IMR-90 (cell line): ENCODE data around the gene GRM2. TPM values are rescaled to one million over a fixed set of nuclear protein-coding genes. Genes with fewer than 3 reads are reported as not detected.

Experiments used
- ATAC-seq: fragments of 200-7000 bp; cut with Tn5 transposase; 2 replicates; pipeline ENCODE4 v1.9.1; 2020; ENCODE audit warnings: low read depth, mild to moderate bottlenecking, moderate library complexity
- BruUV-seq: library from RNA; stranded (reverse); fragments of 400-500 nt; replicated peaks from 2 replicates; lab custom pipeline; 2021; lab: Mats Ljungman, UMichigan
- CTCF ChIA-PET: fragments of 300-600 bp; formaldehyde crosslinking; extraction: SDS; loops from one replicate; lab custom pipeline; 2021; ENCODE audit warnings: antibody characterized with exemption; lab: Yijun Ruan, JAX
- POLR2A ChIA-PET: fragments of 300-600 bp; sonication (Branson Sonifier 250); formaldehyde crosslinking; loops from one replicate; lab custom pipeline; 2022; ENCODE audit warnings: antibody characterized with exemption; ENCODE audit not compliant: unreplicated experiment; lab: Charles Lee
- DNase-seq: peaks from one replicate; pipeline ENCODE4 v3.0.0; 2013
- H2AFZ ChIP-seq: replicated peaks from 2 replicates; pipeline ENCODE3; 2013; ENCODE audit warnings: low read length, mild to moderate bottlenecking; ENCODE audit not compliant: poor library complexity
- H2AK5ac ChIP-seq: 2 replicates; pipeline ENCODE4 v1.6.1; 2013; ENCODE audit warnings: low read depth, low read length, inconsistent platforms
- H2AK9ac ChIP-seq: replicated peaks from 2 replicates; pipeline ENCODE3; 2013; ENCODE audit warnings: mild to moderate bottlenecking, low read depth, low read length, moderate library complexity; ENCODE audit not compliant: poor library complexity
- H2BK120ac ChIP-seq: 2 replicates; pipeline ENCODE4 v1.6.1; 2013; ENCODE audit warnings: low read depth, low read length, inconsistent platforms
- H2BK15ac ChIP-seq: 3 replicates; pipeline ENCODE4 v1.6.1; 2013; ENCODE audit warnings: low read depth, low read length, inconsistent platforms
- H2BK20ac ChIP-seq: 2 replicates; pipeline ENCODE4 v1.6.1; 2013; ENCODE audit warnings: low read depth, mild to moderate bottlenecking, inconsistent platforms, low read length, moderate library complexity
- H2BK5ac ChIP-seq: 2 replicates; pipeline ENCODE4 v1.6.1; 2013; ENCODE audit warnings: mild to moderate bottlenecking, low read depth, low read length, inconsistent platforms; ENCODE audit not compliant: poor library complexity, severe bottlenecking
- H3K14ac ChIP-seq: replicated peaks from 2 replicates; pipeline ENCODE4 v1.6.1; 2013; ENCODE audit warnings: low read depth, low read length, inconsistent platforms
- H3K18ac ChIP-seq: 2 replicates; pipeline ENCODE4 v1.6.1; 2013; ENCODE audit warnings: low read depth, low read length, control low read depth
- H3K23ac ChIP-seq: 2 replicates; pipeline ENCODE4 v1.6.1; 2013; ENCODE audit warnings: low read depth, low read length, inconsistent platforms
- H3K27ac ChIP-seq: 2 replicates; pipeline ENCODE4 v1.5.1; 2013; ENCODE audit warnings: mild to moderate bottlenecking, control low read depth, low read length; ENCODE audit not compliant: insufficient read depth
- H3K27me3 ChIP-seq: 2 replicates; pipeline ENCODE4 v1.6.1; 2013; ENCODE audit warnings: low read length; ENCODE audit not compliant: control insufficient read depth, insufficient read depth
- H3K36me3 ChIP-seq: 2 replicates; pipeline ENCODE4 v1.6.1; 2013; ENCODE audit warnings: low read length, mixed read lengths; ENCODE audit not compliant: control insufficient read depth, insufficient read depth
- H3K4ac ChIP-seq: 2 replicates; pipeline ENCODE4 v1.6.1; 2013; ENCODE audit warnings: low read depth, low read length, inconsistent platforms
- H3K4me1 ChIP-seq: 2 replicates; pipeline ENCODE4 v1.6.1; 2013; ENCODE audit warnings: low read length, mixed read lengths; ENCODE audit not compliant: control insufficient read depth, insufficient read depth
- H3K4me2 ChIP-seq: 2 replicates; pipeline ENCODE4 v1.6.1; 2013; ENCODE audit warnings: low read depth, mild to moderate bottlenecking, control low read depth, low read length, moderate library complexity
- H3K4me3 ChIP-seq: 2 replicates; pipeline ENCODE4 v1.5.1; 2013; ENCODE audit warnings: low read depth, mild to moderate bottlenecking, control low read depth, low read length, moderate library complexity; ENCODE audit not compliant: insufficient read depth
- H3K56ac ChIP-seq: 2 replicates; pipeline ENCODE4 v1.6.1; 2013; ENCODE audit warnings: low read length, inconsistent platforms; ENCODE audit not compliant: insufficient read depth; ENCODE audit errors: extremely low read depth
- H3K79me1 ChIP-seq, 2 experiments: 2 replicates each; pipeline ENCODE4 v1.6.1; 2013; ENCODE audit warnings: low read length in 2 of 2, inconsistent platforms in 1 of 2, low read depth in 1 of 2
- H3K9ac ChIP-seq: 2 replicates; pipeline ENCODE4 v1.6.1; 2013; ENCODE audit warnings: low read depth, low read length, control low read depth
- H3K9me1 ChIP-seq: 2 replicates; pipeline ENCODE4 v1.6.1; 2013; ENCODE audit warnings: low read length, inconsistent platforms; ENCODE audit not compliant: insufficient read depth
- H3K9me3 ChIP-seq: 2 replicates; pipeline ENCODE4 v1.6.1; 2013; ENCODE audit warnings: low read length; ENCODE audit not compliant: control insufficient read depth, insufficient read depth
- H4K20me1 ChIP-seq: 2 replicates; pipeline ENCODE4 v1.6.1; 2013; ENCODE audit warnings: low read length, inconsistent platforms; ENCODE audit not compliant: insufficient read depth
- H4K5ac ChIP-seq: 2 replicates; pipeline ENCODE4 v1.6.1; 2013; ENCODE audit warnings: mild to moderate bottlenecking, low read depth, low read length, control low read depth
- H4K8ac ChIP-seq, 2 experiments: 2 replicates each; pipeline ENCODE4 v1.6.1; 2013; ENCODE audit warnings: low read depth in 2 of 2, low read length in 2 of 2, control low read depth in 1 of 2, inconsistent platforms in 1 of 2
- H4K91ac ChIP-seq: 2 replicates; pipeline ENCODE4 v1.6.1; 2013; ENCODE audit warnings: low read depth, low read length, inconsistent platforms; ENCODE audit not compliant: insufficient read depth
- CEBPB ChIP-seq: IDR thresholded peaks from 2 replicates; pipeline ENCODE4 v1.6.1; 2012; ENCODE audit warnings: low read depth, low read length, improper control_type of control experiment
- CHD1 ChIP-seq: IDR thresholded peaks from 2 replicates; pipeline ENCODE4 v1.6.1; 2012; ENCODE audit warnings: low read depth, low read length, improper control_type of control experiment
- MAFK ChIP-seq: IDR thresholded peaks from 2 replicates; pipeline ENCODE4 v1.6.1; 2012; ENCODE audit warnings: low read depth, low read length, improper control_type of control experiment
- MAZ ChIP-seq: IDR thresholded peaks from 2 replicates; pipeline ENCODE4 v1.6.1; 2012; ENCODE audit warnings: low read depth, mild to moderate bottlenecking, low read length, improper control_type of control experiment, moderate library complexity, borderline replicate concordance
- MXI1 ChIP-seq: IDR thresholded peaks from 2 replicates; pipeline ENCODE4 v1.6.1; 2012; ENCODE audit warnings: low read depth, mild to moderate bottlenecking, low read length, moderate library complexity, borderline replicate concordance
- POLR2A ChIP-seq: IDR thresholded peaks from 2 replicates; pipeline ENCODE4 v1.6.1; 2012; ENCODE audit warnings: mild to moderate bottlenecking, low read depth, low read length
- RCOR1 ChIP-seq: IDR thresholded peaks from 2 replicates; pipeline ENCODE4 v1.6.1; 2012; ENCODE audit warnings: mild to moderate bottlenecking, low read length, improper control_type of control experiment; ENCODE audit not compliant: insufficient replicate concordance
- SMC3 ChIP-seq: fragments of 150-350 bp; IDR thresholded peaks from 2 replicates; pipeline ENCODE4 v1.6.1; 2016; ENCODE audit warnings: low read depth, mild to moderate bottlenecking, antibody characterized with exemption, low read length, moderate library complexity
- dilution Hi-C: fragments of 300-500 bp; cut with HindIII; formaldehyde crosslinking; loops from one replicate; pipeline ENCODE4 v1.14.3; 2018; ENCODE audit warnings: low sequenced_read_pairs; ENCODE audit not compliant: unreplicated experiment
- in situ Hi-C: fragments of 300-500 bp; cut with MboI; formaldehyde crosslinking; loops from 3 replicates; pipeline ENCODE4 v1.14.3; 2019; ENCODE audit warnings: low sequenced_read_pairs, inconsistent platforms, mixed read lengths
- intact Hi-C: fragments of 100-400 bp; cut with micrococcal nuclease; formaldehyde crosslinking; loops from 2 replicates; pipeline ENCODE4 v1.10.0; 2022
- polyA plus RNA-seq, 3 experiments: library from polyadenylated mRNA; depleted of rRNA; stranded (reverse); fragments of >200 nt; gene quantifications; 2 replicates each; pipeline ENCODE4 v1.2.3, GENCODE V29; 2012; ENCODE audit warnings: low replicate concordance in 1 of 3
- total RNA-seq: library from RNA; depleted of rRNA; stranded (reverse); fragments of >200 nt; gene quantifications from 2 replicates; pipeline ENCODE4 v1.2.3, GENCODE V29; 2012
- TF ChIP-seq, protein P1 (sequence below): conservative IDR thresholded peaks from 2 replicates; pipeline ENCODE4 v1.5.1; 2012; ENCODE audit warnings: mild to moderate bottlenecking, low read depth, low read length, improper control_type of control experiment
- TF ChIP-seq, protein P2 (sequence below): fragments of 150-350 bp; IDR thresholded peaks from 2 replicates; pipeline ENCODE4 v1.6.1; 2016; ENCODE audit warnings: low read depth, mild to moderate bottlenecking, low read length, moderate library complexity, borderline replicate concordance

GRM2 gene
- total and polyA plus RNA-seq, 2 of the 4 experiments (the other 2 are of a cell fraction), result under 0.01 to 0.14 TPM

DNA sequence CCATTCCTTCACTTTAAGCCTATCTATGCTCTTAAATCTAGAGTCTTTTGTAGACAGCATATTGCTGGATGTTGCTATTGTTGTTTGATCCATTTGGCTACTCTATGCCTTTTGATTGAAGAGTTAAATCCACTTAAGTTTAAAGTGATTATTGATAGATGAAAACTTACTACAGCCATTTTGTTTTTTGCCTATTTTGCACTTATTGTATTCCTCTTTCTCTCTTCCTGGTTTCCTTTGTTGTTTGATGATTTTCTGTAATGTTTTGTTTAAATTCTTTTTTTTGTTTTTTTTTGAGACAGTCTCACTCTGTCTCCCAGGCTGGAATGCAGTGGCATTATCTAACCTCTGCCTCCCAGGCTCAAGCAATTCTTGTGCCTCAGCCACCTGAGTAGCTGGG lies 52.3 kb downstream of the GRM2 start:
- Histone ChIP-seq H3K79me1 (no peaks in the 10 kb centered on the region), H3K9me3 (peaks cover 5% of the 10 kb centered on the region), H3K4me1 (no peaks in the 10 kb centered on the region), H3K9ac (no peak overlapping the region), H3K4ac (no peak overlapping the region), H2AK9ac (no peak overlapping the region), H4K20me1 (no peaks in the 10 kb centered on the region), H3K56ac (no peak overlapping the region), H3K9me1 (no peaks in the 10 kb centered on the region), H3K36me3 (no peaks in the 10 kb centered on the region), H2AFZ (no peak overlapping the region), H3K27ac (no peak overlapping the region), H4K8ac (no peak overlapping the region), H2AK5ac (no peak overlapping the region), H3K23ac (no peak overlapping the region), H4K91ac (no peak overlapping the region), H2BK5ac (no peak overlapping the region), H3K18ac (no peak overlapping the region), H4K5ac (no peak overlapping the region), H3K27me3 (no peaks in the 10 kb centered on the region), H2BK15ac (no peak overlapping the region), H2BK120ac (no peak overlapping the region), H3K4me3 (no peak overlapping the region), H2BK20ac (no peak overlapping the region), H3K14ac (no peak overlapping the region), H3K4me2 (no peak overlapping the region)
- ATAC-seq (no peak), DNase-seq (no peak)
- ChIA-PET POLR2A (no interaction called here), CTCF (no interaction called here)
- intact Hi-C loops (no loop called here), in situ Hi-C loops (no loop called here), dilution Hi-C loops (no loop called here)
- BruUV-seq, result no TSS peak
- TF ChIP-seq SMC3 (no peak), MAFK (no peak), RCOR1 (no peak), MXI1 (no peak), POLR2A (no peak), MAZ (no peak), CHD1 (no peak), CEBPB (no peak)
- TF ChIP-seq, protein P1, sequence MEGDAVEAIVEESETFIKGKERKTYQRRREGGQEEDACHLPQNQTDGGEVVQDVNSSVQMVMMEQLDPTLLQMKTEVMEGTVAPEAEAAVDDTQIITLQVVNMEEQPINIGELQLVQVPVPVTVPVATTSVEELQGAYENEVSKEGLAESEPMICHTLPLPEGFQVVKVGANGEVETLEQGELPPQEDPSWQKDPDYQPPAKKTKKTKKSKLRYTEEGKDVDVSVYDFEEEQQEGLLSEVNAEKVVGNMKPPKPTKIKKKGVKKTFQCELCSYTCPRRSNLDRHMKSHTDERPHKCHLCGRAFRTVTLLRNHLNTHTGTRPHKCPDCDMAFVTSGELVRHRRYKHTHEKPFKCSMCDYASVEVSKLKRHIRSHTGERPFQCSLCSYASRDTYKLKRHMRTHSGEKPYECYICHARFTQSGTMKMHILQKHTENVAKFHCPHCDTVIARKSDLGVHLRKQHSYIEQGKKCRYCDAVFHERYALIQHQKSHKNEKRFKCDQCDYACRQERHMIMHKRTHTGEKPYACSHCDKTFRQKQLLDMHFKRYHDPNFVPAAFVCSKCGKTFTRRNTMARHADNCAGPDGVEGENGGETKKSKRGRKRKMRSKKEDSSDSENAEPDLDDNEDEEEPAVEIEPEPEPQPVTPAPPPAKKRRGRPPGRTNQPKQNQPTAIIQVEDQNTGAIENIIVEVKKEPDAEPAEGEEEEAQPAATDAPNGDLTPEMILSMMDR, result no peak
- TF ChIP-seq, protein P2, sequence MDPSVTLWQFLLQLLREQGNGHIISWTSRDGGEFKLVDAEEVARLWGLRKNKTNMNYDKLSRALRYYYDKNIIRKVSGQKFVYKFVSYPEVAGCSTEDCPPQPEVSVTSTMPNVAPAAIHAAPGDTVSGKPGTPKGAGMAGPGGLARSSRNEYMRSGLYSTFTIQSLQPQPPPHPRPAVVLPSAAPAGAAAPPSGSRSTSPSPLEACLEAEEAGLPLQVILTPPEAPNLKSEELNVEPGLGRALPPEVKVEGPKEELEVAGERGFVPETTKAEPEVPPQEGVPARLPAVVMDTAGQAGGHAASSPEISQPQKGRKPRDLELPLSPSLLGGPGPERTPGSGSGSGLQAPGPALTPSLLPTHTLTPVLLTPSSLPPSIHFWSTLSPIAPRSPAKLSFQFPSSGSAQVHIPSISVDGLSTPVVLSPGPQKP, result no peak
